HG02885 (cell line): ENCODE data around the gene GLUL.
A peak's percentile ranks its signal among the peaks of the same experiment; 100 is the strongest.
"Not testable (repeated sequence)": the region's sequence is repeated elsewhere in the genome, so short reads cannot be mapped to it uniquely, and the experiment has no call there.

Source experiments
- ATAC-seq: cut with Tn5 transposase; IDR thresholded peaks from one replicate; pipeline ENCODE4 v1.9.1; 2021; ENCODE audit warnings: mild to moderate bottlenecking; ENCODE audit not compliant: unreplicated experiment, poor library complexity

The GLUL gene

GRCh38 chr1:182395906-182396305, 4.3 kb upstream of the GLUL start:
- ATAC-seq, result no peak

GRCh38 chr1:182394055-182394775, 2.6 kb upstream of the GLUL start:
- ATAC-seq, result no peak

GRCh38 chr1:182392050-182393028, 749 bp upstream of the GLUL start:
- peak; percentile 12 for ATAC-seq

GRCh38 chr1:182391028-182391361, 595 bp downstream of the GLUL start:
- ATAC-seq, result peak; percentile 2

- no peak for ATAC-seq
These were observed 2.0 kb downstream of the GLUL start for GRCh38 chr1:182389619-182390047.

- ATAC-seq, result no peak
These were observed 3.0 kb downstream of the GLUL start for GRCh38 chr1:182388392-182389134.

GRCh38 chr1:182387566-182387965, 4.0 kb downstream of the GLUL start:
- ATAC-seq, result no peak

GRCh38 chr1:182386980-182387379, 4.6 kb downstream of the GLUL start:
- no peak for ATAC-seq

- ATAC-seq, result no peak
These were observed 5.4 kb downstream of the GLUL start for GRCh38 chr1:182385885-182386853.

GRCh38 chr1:182384387-182384960, 7.1 kb downstream of the GLUL start:
- no peak for ATAC-seq

- ATAC-seq, result no peak
These were observed 7.7 kb downstream of the GLUL start for GRCh38 chr1:182383934-182384333.

- ATAC-seq, result no peak
These were observed 8.4 kb downstream of the GLUL start for GRCh38 chr1:182383037-182383661.

- ATAC-seq, result no peak
These were observed 9.4 kb downstream of the GLUL start for GRCh38 chr1:182381962-182382819.

- ATAC-seq, result no peak
These were observed 11.4 kb downstream of the GLUL start for GRCh38 chr1:182380199-182380598.

GRCh38 chr1:182379781-182380180, 11.8 kb downstream of the GLUL start:
- not testable (repeated sequence) for ATAC-seq

GRCh38 chr1:182376936-182377574, 14.5 kb downstream of the GLUL start:
- ATAC-seq, result no peak

- no peak for ATAC-seq
These were observed 17.3 kb downstream of the GLUL start for GRCh38 chr1:182374101-182374834.
